ENCODE measurements around the gene MIB2. TPM values are rescaled to one million over a fixed set of nuclear protein-coding genes. Genes with fewer than 3 reads are reported as not detected.
"Not testable (repeated sequence)": the region's sequence is repeated elsewhere in the genome, so short reads cannot be mapped to it uniquely, and the experiment has no call there.

MIB2 gene
- total RNA-seq, 1 donor from 2014 or later = 32.7 TPM

- Mint-ChIP-seq H3K27me3 (ENCODE audit: low read depth) (peaks cover 4% of the 10 kb centered on the region), H3K36me3 (ENCODE audit: low read depth) (peaks cover 3% of the 10 kb centered on the region), H3K4me1 (ENCODE audit: low read depth) (peaks cover 2% of the 10 kb centered on the region), H3K27ac (no peak overlapping the region), H3K4me3 (ENCODE audit: low read depth) (no peak overlapping the region), H3K9me3 (no peaks in the 10 kb centered on the region)
- intact Hi-C loops (cut with micrococcal nuclease) = no loop called here
- DNase-seq (ENCODE audit: low spot score) = no peak
These were observed 13.6 kb downstream of the MIB2 start for GRCh38 chr1:1628754-1629429.

- peaks cover 2% of the 10 kb centered on the region for H3K4me1 Mint-ChIP-seq (ENCODE audit: low read depth)
- H3K36me3 Mint-ChIP-seq (ENCODE audit: low read depth) = peaks cover 3% of the 10 kb centered on the region
- H3K27ac Mint-ChIP-seq = peak overlapping the region; percentile 71
These were observed 14.3 kb downstream of the MIB2 start for GRCh38 chr1:1629430-1630190.

GRCh38 chr1:1630191-1630964 lies 15.1 kb downstream of the MIB2 start:
- intact Hi-C loops (cut with micrococcal nuclease) = no loop called here
- Mint-ChIP-seq H3K27ac (peak overlapping the region; percentile 74), H3K4me1 (ENCODE audit: low read depth) (peaks cover 2% of the 10 kb centered on the region), H3K27me3 (ENCODE audit: low read depth) (peaks cover 4% of the 10 kb centered on the region), H3K9me3 (no peaks in the 10 kb centered on the region), H3K36me3 (ENCODE audit: low read depth) (peaks cover 3% of the 10 kb centered on the region), H3K4me3 (ENCODE audit: low read depth) (peak overlapping the region; percentile 78)
- peak; percentile 96 for DNase-seq (ENCODE audit: low spot score)

More at GRCh38 chr1:1629430-1630190, 14.3 kb downstream of the MIB2 start:
- peak overlapping the region; percentile 58 for H3K4me3 Mint-ChIP-seq (ENCODE audit: low read depth)
- intact Hi-C loops (cut with micrococcal nuclease) = no loop called here
- H3K27me3 Mint-ChIP-seq (ENCODE audit: low read depth) = peaks cover 4% of the 10 kb centered on the region
- H3K9me3 Mint-ChIP-seq = no peaks in the 10 kb centered on the region
- no peak for DNase-seq (ENCODE audit: low spot score)

- Mint-ChIP-seq H3K36me3 (ENCODE audit: low read depth) (peaks cover 3% of the 10 kb centered on the region), H3K27me3 (ENCODE audit: low read depth) (peaks cover 4% of the 10 kb centered on the region), H3K27ac (peak overlapping the region; percentile 17), H3K9me3 (no peaks in the 10 kb centered on the region), H3K4me3 (ENCODE audit: low read depth) (no peak overlapping the region), H3K4me1 (ENCODE audit: low read depth) (peaks cover 2% of the 10 kb centered on the region)
- intact Hi-C loops (cut with micrococcal nuclease) = no loop called here
- DNase-seq (ENCODE audit: low spot score) = no peak
These were observed 15.9 kb downstream of the MIB2 start for GRCh38 chr1:1630965-1631781.

- Mint-ChIP-seq H3K4me1 (ENCODE audit: low read depth) (peaks cover 2% of the 10 kb centered on the region), H3K27me3 (ENCODE audit: low read depth) (peaks cover 4% of the 10 kb centered on the region), H3K36me3 (ENCODE audit: low read depth) (peaks cover 9% of the 10 kb centered on the region), H3K9me3 (no peaks in the 10 kb centered on the region), H3K4me3 (ENCODE audit: low read depth) (no peak within 1 kb of the TSS), H3K27ac (peak within 1 kb of the TSS; percentile 17)
- no peak for DNase-seq (ENCODE audit: low spot score)
- intact Hi-C loops (cut with micrococcal nuclease) = no loop called here
These were observed 16.6 kb downstream of the MIB2 start, which contains the start of gene MMP23B for GRCh38 chr1:1631782-1632420. Gene MMP23B, plus strand, starts transcription at chr1:1632173. Its CDS starts 46 bp downstream, at chr1:1632219.

- H3K4me1 Mint-ChIP-seq (ENCODE audit: low read depth); intact Hi-C loops (cut with micrococcal nuclease); H3K9me3 Mint-ChIP-seq; H3K27me3 Mint-ChIP-seq (ENCODE audit: low read depth); H3K36me3 Mint-ChIP-seq (ENCODE audit: low read depth); H3K27ac Mint-ChIP-seq; DNase-seq (ENCODE audit: low spot score); H3K4me3 Mint-ChIP-seq (ENCODE audit: low read depth): not testable (repeated sequence)
These were observed 18.1 kb downstream of the MIB2 start for GRCh38 chr1:1633409-1633808.

GRCh38 chr1:1634613-1635012 lies 19.3 kb downstream of the MIB2 start:
- intact Hi-C loops (cut with micrococcal nuclease); H3K4me3 Mint-ChIP-seq (ENCODE audit: low read depth); DNase-seq (ENCODE audit: low spot score); H3K27me3 Mint-ChIP-seq (ENCODE audit: low read depth); H3K4me1 Mint-ChIP-seq (ENCODE audit: low read depth); H3K36me3 Mint-ChIP-seq (ENCODE audit: low read depth); H3K9me3 Mint-ChIP-seq; H3K27ac Mint-ChIP-seq: not testable (repeated sequence)

GRCh38 chr1:1636621-1637478 lies 21.6 kb downstream of the MIB2 start:
- H3K4me1 Mint-ChIP-seq (ENCODE audit: low read depth); intact Hi-C loops (cut with micrococcal nuclease); H3K4me3 Mint-ChIP-seq (ENCODE audit: low read depth); H3K27me3 Mint-ChIP-seq (ENCODE audit: low read depth); H3K27ac Mint-ChIP-seq; H3K9me3 Mint-ChIP-seq; DNase-seq (ENCODE audit: low spot score); H3K36me3 Mint-ChIP-seq (ENCODE audit: low read depth): not testable (repeated sequence)

- H3K27me3 Mint-ChIP-seq (ENCODE audit: low read depth); intact Hi-C loops (cut with micrococcal nuclease); H3K9me3 Mint-ChIP-seq; H3K4me1 Mint-ChIP-seq (ENCODE audit: low read depth); DNase-seq (ENCODE audit: low spot score); H3K27ac Mint-ChIP-seq; H3K4me3 Mint-ChIP-seq (ENCODE audit: low read depth); H3K36me3 Mint-ChIP-seq (ENCODE audit: low read depth): not testable (repeated sequence)
These were observed 22.2 kb downstream of the MIB2 start for GRCh38 chr1:1637479-1637875.

- DNase-seq (ENCODE audit: low spot score); H3K4me3 Mint-ChIP-seq (ENCODE audit: low read depth); H3K4me1 Mint-ChIP-seq (ENCODE audit: low read depth); intact Hi-C loops (cut with micrococcal nuclease); H3K27me3 Mint-ChIP-seq (ENCODE audit: low read depth); H3K36me3 Mint-ChIP-seq (ENCODE audit: low read depth); H3K9me3 Mint-ChIP-seq; H3K27ac Mint-ChIP-seq: not testable (repeated sequence)
These were observed 23.2 kb downstream of the MIB2 start for GRCh38 chr1:1638528-1638927.

GRCh38 chr1:1639368-1639767 lies 24.1 kb downstream of the MIB2 start:
- H3K27ac Mint-ChIP-seq; H3K4me1 Mint-ChIP-seq (ENCODE audit: low read depth); H3K27me3 Mint-ChIP-seq (ENCODE audit: low read depth); H3K4me3 Mint-ChIP-seq (ENCODE audit: low read depth); DNase-seq (ENCODE audit: low spot score); H3K36me3 Mint-ChIP-seq (ENCODE audit: low read depth); H3K9me3 Mint-ChIP-seq; intact Hi-C loops (cut with micrococcal nuclease): not testable (repeated sequence)

Data from activated T-helper 2 cell treated with anti-CD3 and anti-CD28 coated beads, Interferon-gamma antibody, Interleukin-2, Interleukin-4, amounts not matched to agents 10 μg/mL and 5 μg/mL and 100 μg/mL, durations not matched to agents 14 hours and 24 hours and 36 hours (primary cell).